ENCODE data around the gene NCF1.
"Not testable (repeated sequence)": the region's sequence is repeated elsewhere in the genome, so short reads cannot be mapped to it uniquely, and the experiment has no call there.

Gene NCF1

DNA sequence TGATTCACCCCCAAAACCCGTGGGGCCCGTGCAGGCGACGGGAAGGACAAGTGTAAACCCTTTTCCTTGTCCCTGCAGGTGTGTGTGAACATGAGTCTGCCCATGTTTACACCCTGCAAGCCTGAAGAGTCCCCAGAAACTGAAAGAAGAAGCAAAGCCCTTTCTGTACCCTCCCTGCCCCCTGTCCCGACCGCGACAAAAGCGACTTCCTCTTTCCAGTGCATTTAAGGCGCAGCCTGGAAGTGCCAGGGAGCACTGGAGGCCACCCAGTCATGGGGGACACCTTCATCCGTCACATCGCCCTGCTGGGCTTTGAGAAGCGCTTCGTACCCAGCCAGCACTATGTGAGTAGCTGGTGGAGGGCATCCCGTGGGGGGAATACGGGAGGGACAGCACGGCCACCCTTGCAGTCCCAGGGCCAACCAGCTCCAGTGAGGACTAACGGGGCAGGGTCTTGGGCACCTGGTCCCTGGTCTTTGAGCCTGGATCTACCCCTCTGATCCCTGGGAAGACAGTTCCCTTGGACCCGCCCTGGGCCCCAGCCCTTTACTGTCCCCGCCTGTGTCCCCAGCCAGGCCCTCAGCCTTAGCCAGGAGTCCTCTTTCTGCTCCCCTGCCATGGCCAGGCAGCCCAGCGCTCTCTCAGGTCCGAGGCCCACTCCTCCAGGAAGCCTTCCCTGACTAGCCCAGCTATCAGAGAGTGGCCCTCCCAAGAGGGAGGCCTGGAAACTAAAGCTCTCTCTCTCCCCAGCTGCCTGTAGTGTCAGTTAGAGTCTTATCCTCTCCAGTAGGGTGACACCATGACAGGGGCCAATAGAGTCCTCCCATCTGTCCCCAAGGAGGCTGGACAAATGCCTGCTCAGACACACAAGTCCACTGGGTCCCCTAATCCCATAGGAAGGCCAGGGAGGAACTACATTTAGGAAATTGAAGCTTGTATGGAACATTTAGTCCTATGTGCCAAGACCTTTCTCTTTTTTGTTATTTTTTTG, at the start of gene NCF1:
Gene NCF1 (plus strand): TSS at position 252 of the 991 bp plus-strand sequence. CDS start 21 bp downstream, at position 273.
- not testable (repeated sequence) for DNase-seq (ENCODE audit: low spot score)

GRCh38 chr7:74725840-74726239, 48.0 kb upstream of the NCF1 start:
- no peak for DNase-seq (ENCODE audit: low spot score)

DNA sequence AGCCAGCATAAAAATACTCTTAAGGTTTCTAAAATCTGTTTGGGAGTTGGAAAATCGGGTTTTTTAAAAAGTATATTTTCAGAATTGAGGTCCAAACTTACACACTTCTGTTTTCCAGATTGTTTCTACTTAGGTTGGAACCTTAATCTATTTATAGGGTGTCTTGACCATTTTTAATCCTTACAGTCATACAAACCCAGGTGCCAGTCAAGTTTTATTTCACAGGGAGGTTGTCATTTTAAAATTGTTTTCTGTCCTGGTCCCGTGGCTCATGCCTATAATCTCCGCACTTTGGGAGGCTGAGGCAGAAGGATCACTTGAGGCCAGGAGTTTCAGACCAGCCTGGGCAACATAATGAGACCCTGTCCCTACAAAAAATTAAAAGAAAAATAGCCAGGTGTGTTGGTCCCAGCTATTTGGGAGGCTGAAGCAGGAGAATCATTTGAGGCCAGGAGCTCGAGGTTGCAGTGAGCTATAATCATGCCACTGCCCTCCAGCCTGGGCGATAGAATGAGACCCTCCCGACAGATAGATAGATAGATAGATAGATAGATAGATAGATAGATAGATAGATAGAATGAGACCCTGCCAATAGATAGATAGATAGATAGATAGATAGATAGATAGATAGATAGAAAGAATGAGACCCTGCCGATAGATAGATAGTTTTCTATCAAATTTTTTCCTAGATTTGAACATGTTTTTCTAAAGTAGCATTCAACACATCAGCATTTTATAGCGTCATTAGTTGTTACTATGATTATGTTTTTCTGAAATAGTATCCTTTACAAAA, 47.3 kb upstream of the NCF1 start:
- DNase-seq (ENCODE audit: low spot score) = no peak

DNA sequence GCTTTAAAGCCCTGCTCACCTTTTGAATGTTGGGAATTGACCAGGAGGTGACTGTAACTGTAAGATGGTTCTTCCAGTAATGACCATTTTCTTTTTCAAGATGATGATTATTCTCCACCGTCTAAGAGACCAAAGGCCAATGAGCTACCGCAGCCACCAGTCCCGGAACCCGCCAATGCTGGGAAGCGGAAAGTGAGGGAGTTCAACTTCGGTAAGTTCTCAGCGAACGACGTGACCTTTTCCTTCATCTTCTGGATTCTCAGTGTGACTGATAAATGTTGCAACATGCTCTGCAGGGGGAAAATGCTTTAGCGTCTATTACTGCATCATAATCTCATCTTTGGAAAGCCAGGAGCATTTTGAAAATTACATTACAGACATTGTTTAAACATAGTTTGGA, 45.1 kb upstream of the NCF1 start:
- not testable (repeated sequence) for DNase-seq (ENCODE audit: low spot score)

DNA sequence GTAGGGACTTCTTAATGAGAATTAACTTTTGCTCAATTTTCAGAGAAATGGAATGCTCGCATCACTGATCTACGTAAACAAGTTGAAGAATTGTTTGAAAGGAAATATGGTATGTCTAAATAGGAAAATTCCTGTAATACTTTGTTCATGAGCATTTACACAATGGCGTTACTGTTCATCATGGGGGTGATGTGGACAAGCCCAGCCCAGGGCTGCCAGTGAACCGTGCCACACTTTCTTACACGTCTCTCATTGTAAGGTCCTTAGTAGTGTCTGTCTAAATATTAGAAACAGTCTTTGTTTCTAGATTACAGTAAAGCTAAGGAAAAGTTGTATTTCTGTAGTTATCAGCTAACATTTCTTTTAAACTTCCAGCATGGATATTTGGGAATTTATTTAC, 43.6 kb upstream of the NCF1 start:
- DNase-seq (ENCODE audit: low spot score) = not testable (repeated sequence)

- DNase-seq (ENCODE audit: low spot score) = not testable (repeated sequence)
Measured at GRCh38 chr7:74739974-74740703, 33.7 kb upstream of the NCF1 start.

DNA sequence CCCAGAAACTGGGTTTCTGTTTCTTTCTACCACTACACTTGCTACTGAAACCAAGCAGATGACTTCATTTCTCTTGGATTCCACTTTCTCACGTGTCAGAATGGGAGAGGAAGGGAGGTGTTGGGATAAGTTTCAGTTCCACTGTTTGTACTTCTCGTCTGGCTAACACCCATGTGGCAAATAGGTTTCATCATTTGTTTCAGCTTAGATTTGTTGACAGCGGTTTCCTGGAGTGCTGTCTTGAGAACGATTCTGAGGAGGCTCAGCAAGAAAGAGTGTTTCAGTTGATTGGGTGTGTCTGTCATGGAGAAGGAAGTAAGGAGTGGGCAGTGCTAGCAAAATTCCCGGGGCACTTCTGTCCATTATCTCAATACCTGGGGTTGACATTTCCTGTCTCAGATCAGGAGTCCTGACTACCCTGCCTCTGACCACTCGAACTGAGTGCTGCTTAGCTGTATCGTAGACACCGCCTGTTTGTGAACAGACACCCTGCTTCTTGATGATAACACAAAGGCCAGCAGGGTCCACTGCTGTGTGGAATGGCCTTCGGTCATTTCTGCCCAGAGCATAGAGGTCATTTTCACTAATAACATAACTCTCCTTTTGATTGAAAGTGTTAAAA, 29.8 kb upstream of the NCF1 start:
- not testable (repeated sequence) for DNase-seq (ENCODE audit: low spot score)

DNA sequence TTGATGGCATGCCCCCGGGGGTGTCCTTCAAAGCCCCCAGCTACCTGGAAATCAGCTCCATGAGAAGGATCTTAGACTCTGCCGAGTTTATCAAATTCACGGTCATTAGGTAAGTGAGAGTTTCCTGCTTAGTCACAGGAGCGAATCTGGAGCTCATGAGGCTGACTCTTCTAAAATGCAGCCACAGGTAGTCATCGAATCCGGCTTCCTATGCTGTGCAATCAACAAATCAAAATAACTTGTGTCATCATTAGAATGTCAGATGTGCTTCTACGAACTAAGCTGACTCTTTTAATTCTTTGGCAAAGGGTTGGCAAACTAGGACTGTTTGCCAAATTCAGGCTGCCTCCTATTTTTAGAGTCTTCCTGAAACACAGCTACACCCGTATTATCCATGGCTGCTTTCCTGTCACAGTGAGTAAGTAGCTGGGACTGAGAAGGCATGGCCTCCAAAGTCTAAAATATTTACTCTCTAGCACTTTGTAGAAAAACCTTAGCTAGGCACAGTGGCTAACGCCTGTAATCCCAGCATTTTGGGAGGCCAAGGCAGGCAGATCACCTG, 19.8 kb upstream of the NCF1 start:
- DNase-seq (ENCODE audit: low spot score) = not testable (repeated sequence)

- DNase-seq (ENCODE audit: low spot score) = not testable (repeated sequence)
Measured at GRCh38 chr7:74756673-74757072, 17.1 kb upstream of the NCF1 start.

DNA sequence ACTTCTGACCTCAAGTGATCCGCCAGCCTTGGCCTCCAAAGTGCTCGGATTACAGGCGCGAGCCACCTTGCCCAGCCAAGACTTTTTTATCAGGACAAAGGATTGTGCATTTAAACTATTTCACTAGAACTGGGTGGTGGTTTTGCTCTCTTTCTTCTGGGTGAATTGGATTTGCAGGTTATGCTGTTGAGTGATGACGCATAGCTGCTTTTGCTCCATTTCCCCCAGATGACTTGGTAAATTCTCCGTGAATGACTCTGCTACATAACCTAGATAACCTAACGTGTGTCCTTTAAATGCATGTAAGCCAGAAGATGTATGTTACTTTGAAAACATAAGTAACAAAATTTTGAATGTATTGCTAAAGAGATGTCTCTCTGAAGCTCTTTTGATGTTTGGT, 15.5 kb upstream of the NCF1 start:
- not testable (repeated sequence) for DNase-seq (ENCODE audit: low spot score)

- DNase-seq (ENCODE audit: low spot score) = not testable (repeated sequence)
Measured at GRCh38 chr7:74758982-74759381, 14.8 kb upstream of the NCF1 start.

GRCh38 chr7:74765205-74765918, 8.4 kb upstream of the NCF1 start:
- not testable (repeated sequence) for DNase-seq (ENCODE audit: low spot score)

GRCh38 chr7:74766509-74766908, 7.3 kb upstream of the NCF1 start:
- DNase-seq (ENCODE audit: low spot score) = not testable (repeated sequence)

DNA sequence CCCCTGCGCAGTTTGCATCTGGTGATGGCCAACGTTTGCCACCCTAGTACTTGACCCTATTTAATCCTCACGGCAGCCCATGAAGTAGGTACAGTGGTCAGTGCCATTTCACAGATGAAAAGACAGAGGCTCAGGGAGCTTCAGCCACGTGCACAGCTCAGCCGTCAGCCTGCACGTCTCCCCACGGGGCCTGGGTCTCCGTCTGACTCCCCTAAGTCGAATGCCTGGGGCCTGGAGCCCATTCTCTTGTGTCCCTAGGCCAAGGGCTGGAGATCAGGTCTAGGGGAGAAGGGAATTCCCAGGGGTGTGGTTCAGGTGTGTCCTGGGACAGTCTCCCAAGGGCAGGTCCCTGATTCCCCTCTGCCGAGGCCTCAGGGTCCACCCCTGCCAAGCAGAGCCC, 6.8 kb upstream of the NCF1 start:
- not testable (repeated sequence) for DNase-seq (ENCODE audit: low spot score)

DNA sequence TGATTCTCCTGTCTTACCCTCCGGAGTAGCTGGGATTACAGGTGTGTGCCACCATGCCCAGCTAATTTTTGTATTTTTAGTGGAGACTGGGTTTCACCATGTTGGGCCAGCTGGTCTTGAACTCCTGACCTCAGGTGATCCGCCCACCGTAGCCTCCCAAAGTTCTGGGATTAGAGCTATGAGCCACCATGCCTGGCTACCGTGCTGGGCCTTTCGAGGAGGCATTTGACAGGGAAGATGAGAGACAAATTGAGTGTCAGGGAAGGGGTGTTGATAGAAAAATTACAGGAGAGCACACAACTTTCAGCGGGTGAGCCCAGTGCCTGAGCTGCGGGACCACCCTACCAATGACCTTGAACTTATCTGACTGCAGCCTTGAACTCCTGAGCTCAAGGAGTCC, 3.7 kb upstream of the NCF1 start:
- DNase-seq (ENCODE audit: low spot score) = not testable (repeated sequence)

- not testable (repeated sequence) for DNase-seq (ENCODE audit: low spot score)
Measured at GRCh38 chr7:74772093-74772492, 1.7 kb upstream of the NCF1 start.

DNA sequence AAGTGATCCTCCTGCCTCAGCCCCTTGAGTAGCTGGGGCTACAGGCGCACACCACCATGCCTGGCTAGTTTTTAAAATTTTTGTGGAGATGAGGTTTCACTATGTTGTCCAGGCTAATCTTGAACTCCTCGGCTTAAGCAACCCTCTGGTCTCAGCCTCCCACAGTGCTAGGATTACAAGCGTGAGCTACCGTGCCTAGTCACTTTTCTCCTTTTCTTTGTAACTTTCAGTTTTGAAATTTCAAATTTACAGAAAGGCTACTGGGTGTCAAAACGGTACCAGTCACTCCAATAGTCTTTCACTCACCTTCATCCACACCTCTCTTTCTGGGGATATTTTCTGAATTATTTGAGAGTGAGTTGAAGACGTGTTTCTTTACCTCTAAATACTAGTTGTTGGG, 1.3 kb downstream of the NCF1 start:
- DNase-seq (ENCODE audit: low spot score) = not testable (repeated sequence)

DNA sequence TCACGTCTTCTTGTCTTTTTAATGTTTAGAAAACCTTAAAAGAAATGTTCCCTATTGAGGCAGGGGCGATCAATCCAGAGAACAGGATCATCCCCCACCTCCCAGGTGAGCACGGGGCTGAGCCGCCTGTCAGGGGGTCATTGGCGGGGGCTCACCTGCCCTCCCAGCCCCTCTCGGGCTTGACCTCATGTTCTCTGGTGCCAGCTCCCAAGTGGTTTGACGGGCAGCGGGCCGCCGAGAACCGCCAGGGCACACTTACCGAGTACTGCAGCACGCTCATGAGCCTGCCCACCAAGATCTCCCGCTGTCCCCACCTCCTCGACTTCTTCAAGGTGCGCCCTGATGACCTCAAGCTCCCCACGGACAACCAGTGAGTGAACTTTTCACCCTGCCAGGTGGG, 5.2 kb downstream of the NCF1 start:
- DNase-seq (ENCODE audit: low spot score) = not testable (repeated sequence)

DNA sequence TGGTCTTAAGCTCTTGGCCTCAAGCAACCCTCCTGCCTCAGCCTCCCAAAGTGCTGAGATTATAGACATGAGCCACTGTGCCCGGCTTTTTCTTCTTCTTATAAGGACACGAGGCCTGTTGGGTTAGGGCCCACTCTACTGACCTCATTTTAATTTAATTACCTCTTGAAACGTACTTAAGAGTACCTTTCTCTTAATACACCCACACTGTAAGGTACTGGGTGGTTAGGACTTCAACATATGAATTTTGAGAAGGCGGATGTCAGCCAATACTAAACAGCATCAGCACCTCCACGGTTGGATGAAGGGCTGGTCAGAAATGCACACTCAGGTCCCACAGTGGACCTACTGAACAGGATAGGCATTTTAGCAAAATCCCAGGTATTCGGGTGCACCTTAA, 7.9 kb downstream of the NCF1 start:
- not testable (repeated sequence) for DNase-seq (ENCODE audit: low spot score)

DNA sequence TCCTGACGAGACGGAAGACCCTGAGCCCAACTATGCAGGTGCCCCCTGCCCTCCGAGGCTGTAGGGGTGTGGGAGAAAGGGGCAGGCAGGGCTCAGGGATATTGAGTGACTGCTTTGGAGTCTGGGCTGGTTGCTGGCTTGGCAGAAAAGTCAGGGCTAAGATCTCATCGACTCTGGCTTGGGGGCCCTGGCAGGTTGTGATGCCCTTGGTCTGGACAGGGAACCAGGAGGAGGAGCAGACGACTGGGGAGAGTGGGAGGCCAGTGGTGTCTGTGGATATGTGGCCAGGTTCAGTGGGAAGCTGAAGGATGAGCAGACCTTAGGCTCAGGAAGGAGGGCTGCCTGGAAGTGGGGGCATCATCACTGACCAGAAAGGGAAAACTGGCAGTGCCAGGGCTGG, 9.8 kb downstream of the NCF1 start:
- DNase-seq (ENCODE audit: low spot score) = not testable (repeated sequence)

Measured in germinal center (tissue), 1 donor.